Regular cardiac myocyte (primary cell): ENCODE measurements around the gene TRAM1L1. TPM values are rescaled to one million over a fixed set of nuclear protein-coding genes. Genes with fewer than 3 reads are reported as not detected.

Source experiments
- total RNA-seq: library from RNA; depleted of rRNA; stranded (reverse); fragments of >200 nt; gene quantifications from 2 replicates; pipeline ENCODE4 v1.2.3, GENCODE V29; 2014

Gene TRAM1L1
- total RNA-seq, result 3.3 and 3.9 TPM in 2 replicates

GRCh38 chr4:117084866-117085701 is at the start of gene TRAM1L1:
TRAM1L1 (minus strand) TSS chr4:117085576; CDS start chr4:117085393, 183 bp downstream.

